ENCODE data around the gene ZNF410.

The ZNF410 gene

GRCh38 chr14:73958591-73958990 lies 71.9 kb downstream of the ZNF410 start:
- no peak for DNase-seq

- no peak for DNase-seq
Observed at GRCh38 chr14:73961192-73961591, 74.5 kb downstream of the ZNF410 start.

GRCh38 chr14:73965216-73965615 lies 78.6 kb downstream of the ZNF410 start:
- no peak for DNase-seq

GRCh38 chr14:73968885-73969284 lies 82.2 kb downstream of the ZNF410 start:
- DNase-seq: no peak

GRCh38 chr14:73973497-73973896 lies 86.8 kb downstream of the ZNF410 start:
- no peak for DNase-seq

- DNase-seq: no peak
Observed at GRCh38 chr14:73976125-73976524, 89.5 kb downstream of the ZNF410 start.

- no peak for DNase-seq
Observed at GRCh38 chr14:73977896-73978295, 91.2 kb downstream of the ZNF410 start.
